Left kidney (tissue), 2 donors: ENCODE results near the gene GFRA1. TPM values are rescaled to one million over a fixed set of nuclear protein-coding genes. Genes with fewer than 3 reads are reported as not detected.
A peak's percentile ranks its signal among the peaks of the same experiment; 100 is the strongest.

Experiments
- DNase-seq: peaks from one replicate; pipeline ENCODE4 v3.0.0-alpha.2; 2013
- polyA plus RNA-seq: library from polyadenylated mRNA; unstranded; fragments of 120-200 nt; gene quantifications from one replicate; pipeline ENCODE4 v1.2.1, GENCODE V29; 2013; ENCODE audit not compliant: insufficient read length

The GFRA1 gene
- polyA plus RNA-seq, 1 donor: 29.8 TPM

- DNase-seq: no peak
These were observed 171.2 kb downstream of the GFRA1 start for GRCh38 chr10:116101616-116102315.

GRCh38 chr10:116100984-116101383 lies 172.0 kb downstream of the GFRA1 start:
- no peak for DNase-seq

- DNase-seq: no peak
These were observed 174.0 kb downstream of the GFRA1 start for GRCh38 chr10:116099023-116099420.

- DNase-seq: peak; percentile 71
These were observed 174.5 kb downstream of the GFRA1 start for GRCh38 chr10:116098411-116099022.

GRCh38 chr10:116097239-116097784 lies 175.7 kb downstream of the GFRA1 start:
- DNase-seq: no peak

- DNase-seq: no peak
These were observed 176.5 kb downstream of the GFRA1 start for GRCh38 chr10:116096526-116096925.

- no peak for DNase-seq
These were observed 178.7 kb downstream of the GFRA1 start for GRCh38 chr10:116094356-116094755.

GRCh38 chr10:116093031-116093430 lies 180.0 kb downstream of the GFRA1 start:
- no peak for DNase-seq

GRCh38 chr10:116088985-116089384 lies 184.0 kb downstream of the GFRA1 start:
- DNase-seq: no peak

- no peak for DNase-seq
These were observed 187.7 kb downstream of the GFRA1 start for GRCh38 chr10:116085323-116085722.

- DNase-seq: no peak
These were observed 188.8 kb downstream of the GFRA1 start for GRCh38 chr10:116084161-116084560.

GRCh38 chr10:116083226-116083762 lies 189.7 kb downstream of the GFRA1 start:
- no peak for DNase-seq

GRCh38 chr10:116082762-116083161 lies 190.2 kb downstream of the GFRA1 start:
- no peak for DNase-seq

- DNase-seq: no peak
These were observed 190.8 kb downstream of the GFRA1 start for GRCh38 chr10:116082206-116082605.

GRCh38 chr10:116080553-116080952 lies 192.5 kb downstream of the GFRA1 start:
- DNase-seq: no peak

- DNase-seq: no peak
These were observed 193.7 kb downstream of the GFRA1 start for GRCh38 chr10:116079355-116079754.

- no peak for DNase-seq
These were observed 196.4 kb downstream of the GFRA1 start for GRCh38 chr10:116076621-116077020.

- DNase-seq: no peak
These were observed 199.5 kb downstream of the GFRA1 start for GRCh38 chr10:116073510-116073909.

- no peak for DNase-seq
These were observed 200.0 kb downstream of the GFRA1 start for GRCh38 chr10:116073001-116073400.

GRCh38 chr10:116071453-116072148 lies 201.4 kb downstream of the GFRA1 start:
- no peak for DNase-seq

- DNase-seq: no peak
These were observed 202.2 kb downstream of the GFRA1 start for GRCh38 chr10:116070743-116071320.

- no peak for DNase-seq
These were observed 203.2 kb downstream of the GFRA1 start for GRCh38 chr10:116069856-116070255.
